IPS DF 19.7 (cell line): ENCODE results near the gene PKNOX1.
"Not testable (repeated sequence)": the region's sequence is repeated elsewhere in the genome, so short reads cannot be mapped to it uniquely, and the experiment has no call there.

ENCODE experiments used
- DNase-seq: peaks from one replicate; pipeline ENCODE4 v3.0.0-alpha.2; 2013; ENCODE audit warnings: low read depth, low spot score

PKNOX1 gene

GRCh38 chr21:42951193-42951592, 23.2 kb upstream of the PKNOX1 start:
- not testable (repeated sequence) for DNase-seq

DNA sequence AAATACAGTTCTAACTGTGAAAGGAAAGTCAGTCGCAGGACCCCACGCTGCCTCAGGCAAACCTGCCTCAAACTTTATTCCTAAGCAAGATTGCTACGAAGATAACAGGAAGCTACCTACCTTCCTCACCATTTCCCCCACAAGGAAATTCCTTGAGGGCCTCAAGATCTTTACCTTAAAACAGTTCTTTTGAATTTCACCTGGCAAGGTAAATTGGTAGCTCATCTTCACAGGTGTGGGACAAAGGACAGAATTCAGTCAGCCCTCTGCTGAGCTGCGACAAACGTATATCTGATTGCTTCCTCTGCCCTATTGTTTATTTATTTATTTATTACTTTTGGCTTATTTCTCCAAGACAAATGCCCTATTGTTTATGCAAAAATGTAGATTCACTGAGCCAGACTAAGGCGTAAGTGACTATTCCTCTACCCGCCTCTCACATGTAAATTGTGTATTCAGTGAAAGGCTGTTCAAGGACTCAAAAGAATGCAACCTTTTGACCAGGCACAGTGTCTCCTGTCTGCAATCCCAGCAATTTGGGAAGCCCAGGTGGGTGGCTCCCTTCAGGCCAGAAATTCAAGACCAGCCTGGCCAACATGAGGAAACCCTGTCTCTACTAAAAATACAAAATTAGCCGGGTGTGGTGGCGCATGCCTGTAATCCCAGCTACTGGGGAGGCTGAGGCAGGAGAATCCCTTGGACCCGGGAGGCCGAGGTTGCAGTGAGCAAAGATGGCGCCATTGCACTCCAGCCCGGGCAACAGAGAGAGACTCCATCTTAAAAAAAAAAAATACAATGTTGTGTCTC, 17.3 kb upstream of the PKNOX1 start:
- DNase-seq, result peak; percentile 93

DNA sequence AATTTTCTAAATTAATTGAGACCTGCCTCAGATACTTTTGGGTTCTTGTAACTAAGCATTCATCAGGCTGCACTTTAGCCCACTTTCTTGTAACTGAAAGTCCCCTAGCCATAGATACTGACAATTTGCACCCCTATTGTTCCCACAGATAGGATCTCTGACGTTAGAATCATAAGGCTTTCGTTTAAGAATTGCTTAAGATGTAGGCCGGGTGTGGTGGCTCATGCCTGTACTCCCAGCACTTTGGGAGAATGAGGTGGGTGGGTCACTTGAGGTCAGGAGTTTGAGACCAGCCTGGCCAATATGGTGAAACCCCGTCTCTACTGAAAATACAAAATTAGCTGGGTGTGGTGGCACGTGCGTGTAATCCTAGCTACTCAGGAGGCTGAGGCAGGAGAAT, 16.2 kb upstream of the PKNOX1 start:
- not testable (repeated sequence) for DNase-seq

- peak; percentile 91 for DNase-seq
Observed at GRCh38 chr21:42959728-42960127, 14.6 kb upstream of the PKNOX1 start.

DNA sequence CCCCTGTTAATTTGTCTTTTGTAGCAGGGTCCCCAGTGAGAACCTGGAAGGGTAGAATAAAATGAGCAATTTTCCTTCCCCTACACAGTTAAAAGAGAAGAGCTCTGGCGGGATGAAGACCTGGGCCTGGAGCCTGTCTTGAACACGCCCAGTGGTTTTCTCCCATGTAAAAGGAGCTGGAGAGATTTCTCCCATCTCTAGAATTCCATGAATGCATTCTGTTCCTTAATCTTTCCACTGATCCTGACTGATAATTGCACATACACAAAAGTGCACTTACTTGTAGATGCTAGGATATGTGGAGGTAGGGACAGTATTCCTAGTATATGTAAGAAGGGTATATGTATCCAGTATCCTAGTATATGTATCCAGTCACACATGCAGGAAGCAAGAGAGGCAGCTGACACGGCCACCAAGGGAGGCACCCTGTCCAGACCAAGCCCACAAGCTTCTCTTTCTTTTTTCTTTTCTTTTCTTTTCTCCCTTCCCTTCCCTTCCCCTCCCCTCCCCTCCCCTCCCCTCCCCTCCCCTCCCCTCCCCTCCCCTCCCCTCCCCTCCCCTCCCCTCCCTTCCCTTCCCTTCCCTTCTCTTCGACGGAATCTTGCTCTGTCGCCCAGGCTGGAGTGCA, 11.9 kb upstream of the PKNOX1 start:
- DNase-seq, result no peak

DNA sequence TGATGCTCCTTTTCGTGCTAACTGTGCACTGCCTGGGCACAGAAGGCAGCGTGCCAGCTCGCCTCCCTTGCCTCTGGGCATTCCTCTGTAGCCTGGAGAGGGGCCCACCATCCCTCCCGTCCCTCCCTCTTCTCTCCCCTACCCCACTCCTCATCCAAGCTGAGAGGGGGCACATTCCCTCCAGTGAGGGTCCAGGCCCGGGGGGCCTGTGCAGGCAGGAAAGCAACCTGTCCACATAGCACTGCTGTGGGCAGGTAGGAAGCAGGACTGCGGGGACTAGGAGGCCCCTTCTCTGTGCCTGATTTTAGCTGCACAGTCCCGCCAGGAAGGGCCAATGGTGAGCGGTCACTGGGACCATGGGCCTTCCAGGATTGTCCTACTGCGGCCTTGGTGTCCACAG, 10.3 kb upstream of the PKNOX1 start:
- DNase-seq, result no peak

DNA sequence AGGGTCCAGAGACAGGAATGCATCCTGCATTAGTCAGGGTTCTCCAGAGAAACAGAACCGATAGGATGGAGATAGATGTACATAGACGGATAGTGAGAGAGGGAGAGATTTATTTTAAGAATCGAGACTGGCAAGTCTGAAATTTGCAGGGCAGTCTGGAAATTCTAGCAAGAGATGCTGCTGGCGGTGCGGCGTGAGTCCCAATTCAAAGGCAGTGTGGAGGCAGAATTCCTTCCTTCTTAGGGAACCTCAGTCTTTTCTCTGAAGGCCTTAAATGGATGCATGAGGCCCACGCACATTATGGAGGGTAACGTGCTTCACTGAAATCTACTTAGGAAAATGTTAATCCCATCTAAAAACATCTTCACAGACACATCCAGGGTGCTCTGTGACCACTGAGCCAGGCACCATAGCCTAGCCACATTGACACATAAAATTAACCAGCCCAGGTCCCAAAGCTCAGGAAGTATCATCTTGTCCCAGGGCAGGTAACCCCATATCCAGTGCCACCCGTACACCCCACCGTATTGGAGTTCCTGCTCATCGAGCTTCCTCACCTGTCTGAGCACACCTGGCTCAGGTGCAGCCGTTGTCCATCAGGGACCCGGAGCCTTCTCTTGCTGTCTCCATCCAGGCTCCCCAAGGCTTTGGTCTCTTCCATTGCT, 9.7 kb upstream of the PKNOX1 start:
- no peak for DNase-seq

DNA sequence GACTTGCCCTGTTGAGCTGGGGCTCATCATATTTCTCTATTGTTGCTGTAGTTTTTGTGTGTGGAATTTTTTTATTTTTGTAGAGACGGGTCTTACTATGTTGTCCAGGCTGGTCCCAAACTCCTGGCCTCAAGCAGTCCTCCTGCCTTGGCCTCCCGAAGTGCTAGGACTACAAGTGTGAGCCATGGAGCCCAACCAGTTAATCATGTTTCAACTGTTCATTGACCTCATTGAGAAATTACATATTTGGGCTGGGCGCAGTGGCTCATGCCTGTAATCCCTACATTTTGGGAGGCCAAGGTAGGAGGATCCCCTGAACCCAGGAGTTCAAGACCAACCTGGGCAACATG, 9.2 kb upstream of the PKNOX1 start:
- DNase-seq, result no peak

DNA sequence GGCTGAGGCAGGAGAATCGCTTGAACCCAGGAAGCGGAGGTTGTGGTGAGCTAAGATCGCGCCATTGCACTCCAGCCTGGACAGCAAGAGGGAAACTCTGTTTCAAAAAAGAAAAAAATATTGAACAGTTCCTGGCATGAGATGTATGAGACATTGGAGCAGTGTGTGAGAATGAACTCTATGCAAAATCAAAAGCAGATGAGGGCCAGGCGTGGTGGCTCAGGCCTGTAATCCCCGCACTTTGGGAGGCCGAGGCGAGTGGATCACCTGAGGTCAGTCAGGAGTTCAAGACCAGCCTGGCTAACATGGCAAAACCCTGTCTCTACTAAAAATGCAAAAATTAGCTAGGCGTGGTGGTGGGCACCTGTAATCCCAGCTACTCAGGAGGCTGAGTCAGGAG, 6.7 kb upstream of the PKNOX1 start:
- not testable (repeated sequence) for DNase-seq

DNA sequence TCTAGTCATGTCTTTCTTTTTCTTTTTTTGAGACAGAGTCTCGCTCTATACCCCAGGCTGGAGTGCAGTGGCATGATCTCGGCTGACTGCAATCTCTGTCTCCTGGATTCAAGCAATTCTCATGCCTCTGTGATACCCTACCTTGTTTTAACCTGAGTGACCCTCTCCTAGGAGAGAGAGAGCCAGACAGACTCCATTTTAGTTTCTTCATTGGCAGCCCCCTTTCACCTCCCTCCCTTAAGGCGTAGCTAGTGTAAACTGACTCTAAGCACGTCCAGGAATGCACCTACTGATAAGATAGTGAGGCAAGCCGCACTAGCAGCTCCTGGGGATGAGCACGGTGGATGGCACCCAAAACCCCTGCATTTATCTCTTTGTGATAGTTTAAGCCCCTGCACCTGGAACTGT, 5.2 kb upstream of the PKNOX1 start:
- DNase-seq, result no peak

DNA sequence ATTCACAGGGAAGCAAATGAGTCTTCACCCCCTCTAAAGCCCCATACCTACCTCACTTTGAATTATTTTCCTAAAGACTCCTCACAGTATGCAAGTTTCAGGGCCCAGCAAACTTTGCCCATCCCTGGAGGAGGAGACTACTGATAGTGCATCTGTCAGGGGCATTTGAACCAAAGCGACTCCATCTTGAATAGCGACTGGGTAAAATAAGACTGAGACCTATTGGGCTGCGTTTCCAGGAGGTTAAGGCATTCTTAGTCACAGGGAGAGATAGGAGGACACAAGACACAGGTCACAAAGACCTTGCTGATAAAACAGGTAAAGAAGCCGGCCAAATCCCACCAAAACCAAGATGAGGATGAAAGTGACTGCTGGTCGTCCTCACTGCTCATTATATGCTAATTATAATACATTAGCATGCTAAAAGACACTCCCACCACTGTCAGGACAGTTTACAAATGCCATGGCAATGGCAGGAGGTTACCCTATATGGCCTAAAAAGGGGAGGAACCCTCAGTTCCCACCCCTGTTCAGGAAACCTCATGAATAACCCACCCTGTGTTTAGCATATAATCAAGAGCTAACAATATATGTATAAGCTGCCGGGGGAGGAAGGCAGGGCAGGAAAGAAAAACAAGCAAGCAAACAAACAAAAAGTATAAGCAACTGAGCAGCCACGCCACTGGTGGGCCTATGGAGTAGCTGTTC, 3.3 kb upstream of the PKNOX1 start:
- DNase-seq, result no peak

DNA sequence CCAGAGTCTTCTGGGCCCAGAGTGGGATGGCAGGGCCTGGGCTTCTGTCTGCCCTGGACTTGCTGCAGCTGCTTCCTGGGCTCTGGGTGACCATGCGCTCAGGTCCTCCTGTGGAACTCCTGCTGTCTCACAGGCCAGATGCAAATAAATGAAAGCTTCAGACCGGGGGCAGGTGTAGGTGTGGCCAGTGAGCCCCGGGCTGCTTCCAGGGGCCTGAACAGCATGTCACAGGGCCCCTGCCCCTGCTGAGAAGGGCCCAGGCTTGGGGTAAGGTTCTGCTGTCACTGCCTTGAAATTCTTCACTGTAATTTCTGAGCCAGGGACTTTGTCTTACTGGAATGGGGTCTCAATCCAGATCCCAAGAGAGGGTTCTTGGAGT, 2.5 kb upstream of the PKNOX1 start:
- DNase-seq, result no peak

- no peak for DNase-seq
Observed at GRCh38 chr21:42973309-42973990, 912 bp upstream of the PKNOX1 start.

- DNase-seq, result no peak
Observed at GRCh38 chr21:42974832-42975820, 764 bp downstream of the PKNOX1 start.

- DNase-seq, result no peak
Observed at GRCh38 chr21:42975886-42976608, 1.7 kb downstream of the PKNOX1 start.

- no peak for DNase-seq
Observed at GRCh38 chr21:42980312-42981213, 6.2 kb downstream of the PKNOX1 start.

DNA sequence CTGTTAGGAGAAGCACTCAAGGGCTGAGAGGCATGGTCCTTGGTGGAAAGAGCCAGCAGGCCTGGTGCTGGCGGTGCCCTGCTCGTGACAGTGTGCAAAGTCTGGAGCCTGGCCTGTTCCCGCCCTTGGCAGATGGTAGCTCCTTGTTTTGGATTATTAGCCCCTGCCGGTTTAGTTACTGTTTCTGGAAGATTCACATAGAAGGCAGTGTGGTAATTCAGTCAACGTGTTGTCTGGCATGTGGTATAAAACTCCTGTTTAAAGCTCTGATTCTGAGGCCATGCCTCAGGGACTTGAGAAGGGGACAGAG, 6.8 kb downstream of the PKNOX1 start:
- DNase-seq, result no peak

GRCh38 chr21:42981862-42982261, 7.5 kb downstream of the PKNOX1 start:
- no peak for DNase-seq

DNA sequence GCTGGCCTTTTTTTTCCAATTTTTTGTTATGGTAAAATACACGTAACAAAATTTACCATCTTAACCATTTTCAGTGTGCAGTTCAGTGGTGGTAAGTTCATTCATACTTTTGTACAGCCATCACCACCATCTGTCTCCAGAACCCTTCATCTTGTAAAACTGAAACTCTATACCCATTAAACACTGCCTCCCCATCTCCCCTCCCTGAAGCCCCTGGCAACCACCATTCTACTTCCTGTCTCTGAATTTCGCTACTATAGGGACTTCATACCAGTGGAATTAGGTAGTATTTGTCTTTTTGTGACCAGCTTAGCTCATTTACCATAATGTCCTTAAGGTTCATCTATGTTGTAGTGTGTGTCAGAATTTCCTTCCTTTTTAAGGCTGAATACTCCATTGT, 8.7 kb downstream of the PKNOX1 start:
- no peak for DNase-seq
